WTC11 (cell line): ENCODE data around the gene SDHA. TPM values are rescaled to one million over a fixed set of nuclear protein-coding genes. Genes with fewer than 3 reads are reported as not detected.
"Not testable (repeated sequence)": the region's sequence is repeated elsewhere in the genome, so short reads cannot be mapped to it uniquely, and the experiment has no call there.

Experiments used
- ATAC-seq: fragments of 200-7000 bp; cut with Tn5 transposase; 2 replicates; pipeline ENCODE4 v1.10.0; 2021; ENCODE audit warnings: mild to moderate bottlenecking, moderate library complexity
- CTCF ChIA-PET: fragments of 300-600 bp; sonication (Branson Sonifier 250); formaldehyde crosslinking; loops from one replicate; lab custom pipeline; 2021; ENCODE audit warnings: antibody characterized with exemption; lab: Charles Lee
- POLR2A ChIA-PET: fragments of 350-600 bp; sonication (Branson Sonifier 250); formaldehyde crosslinking; loops from one replicate; lab custom pipeline; 2021; ENCODE audit warnings: antibody characterized with exemption; lab: Charles Lee
- DNase-seq: peaks from one replicate; pipeline ENCODE4 v3.0.0; 2021; ENCODE audit warnings: low spot score
- H3K27ac Mint-ChIP-seq: 2 replicates; pipeline ENCODE4 v1.8.0; 2021; ENCODE audit warnings: mixed read lengths
- H3K27me3 Mint-ChIP-seq: 2 replicates; pipeline ENCODE4 v1.8.0; 2021; ENCODE audit warnings: low read depth, mild to moderate bottlenecking, moderate library complexity, mixed read lengths
- H3K36me3 Mint-ChIP-seq: 2 replicates; pipeline ENCODE4 v1.8.0; 2021; ENCODE audit warnings: mixed read lengths
- H3K4me1 Mint-ChIP-seq: 2 replicates; pipeline ENCODE4 v1.8.0; 2022; ENCODE audit warnings: mixed read lengths
- H3K4me3 Mint-ChIP-seq: 2 replicates; pipeline ENCODE4 v1.8.0; 2021; ENCODE audit warnings: mild to moderate bottlenecking, moderate library complexity, mixed read lengths
- H3K9me3 Mint-ChIP-seq: 2 replicates; pipeline ENCODE4 v1.8.0; 2021; ENCODE audit warnings: mixed read lengths
- E2F4 ChIP-seq: sonication (generic); formaldehyde crosslinking; IDR thresholded peaks from 2 replicates; pipeline ENCODE4 v1.8.1; 2022; ENCODE audit warnings: low read depth, mild to moderate bottlenecking, moderate library complexity, missing genetic modification reagents, borderline replicate concordance
- EMX1 ChIP-seq: fragments of 250-450 bp; sonication (Bioruptor Pico); IDR thresholded peaks from 2 replicates; pipeline ENCODE4 v1.8.0; 2021; ENCODE audit warnings: mild to moderate bottlenecking
- KAT7 ChIP-seq: sonication (generic); formaldehyde crosslinking; IDR thresholded peaks from 2 replicates; pipeline ENCODE4 v1.8.1; 2023; ENCODE audit warnings: missing genetic modification reagents, mild to moderate bottlenecking, borderline replicate concordance
- NR2C2 ChIP-seq: sonication (generic); formaldehyde crosslinking; IDR thresholded peaks from 2 replicates; pipeline ENCODE4 v1.8.0; 2022; ENCODE audit warnings: mild to moderate bottlenecking, missing genetic modification reagents
- TCF7 ChIP-seq: sonication (generic); formaldehyde crosslinking; IDR thresholded peaks from 2 replicates; pipeline ENCODE4 v1.8.0; 2022; ENCODE audit warnings: mild to moderate bottlenecking, low read depth, missing genetic modification reagents, moderate library complexity
- total RNA-seq: library from RNA; stranded (reverse); gene quantifications from 3 replicates; pipeline ENCODE4 v1.2.3, GENCODE V29; 2021
- TF ChIP-seq, protein P1 (sequence below): sonication (generic); formaldehyde crosslinking; IDR thresholded peaks from 2 replicates; pipeline ENCODE4 v1.8.0; 2023; ENCODE audit warnings: missing genetic modification reagents, mild to moderate bottlenecking, borderline replicate concordance
- TF ChIP-seq, protein P2 (sequence below): fragments of 250-450 bp; sonication (Bioruptor Pico); IDR thresholded peaks from 2 replicates; pipeline ENCODE4 v1.9.0; 2021; ENCODE audit warnings: mild to moderate bottlenecking, borderline replicate concordance

Gene SDHA
- total RNA-seq, 1 experiment from 2014 or later: 145 TPM

DNA sequence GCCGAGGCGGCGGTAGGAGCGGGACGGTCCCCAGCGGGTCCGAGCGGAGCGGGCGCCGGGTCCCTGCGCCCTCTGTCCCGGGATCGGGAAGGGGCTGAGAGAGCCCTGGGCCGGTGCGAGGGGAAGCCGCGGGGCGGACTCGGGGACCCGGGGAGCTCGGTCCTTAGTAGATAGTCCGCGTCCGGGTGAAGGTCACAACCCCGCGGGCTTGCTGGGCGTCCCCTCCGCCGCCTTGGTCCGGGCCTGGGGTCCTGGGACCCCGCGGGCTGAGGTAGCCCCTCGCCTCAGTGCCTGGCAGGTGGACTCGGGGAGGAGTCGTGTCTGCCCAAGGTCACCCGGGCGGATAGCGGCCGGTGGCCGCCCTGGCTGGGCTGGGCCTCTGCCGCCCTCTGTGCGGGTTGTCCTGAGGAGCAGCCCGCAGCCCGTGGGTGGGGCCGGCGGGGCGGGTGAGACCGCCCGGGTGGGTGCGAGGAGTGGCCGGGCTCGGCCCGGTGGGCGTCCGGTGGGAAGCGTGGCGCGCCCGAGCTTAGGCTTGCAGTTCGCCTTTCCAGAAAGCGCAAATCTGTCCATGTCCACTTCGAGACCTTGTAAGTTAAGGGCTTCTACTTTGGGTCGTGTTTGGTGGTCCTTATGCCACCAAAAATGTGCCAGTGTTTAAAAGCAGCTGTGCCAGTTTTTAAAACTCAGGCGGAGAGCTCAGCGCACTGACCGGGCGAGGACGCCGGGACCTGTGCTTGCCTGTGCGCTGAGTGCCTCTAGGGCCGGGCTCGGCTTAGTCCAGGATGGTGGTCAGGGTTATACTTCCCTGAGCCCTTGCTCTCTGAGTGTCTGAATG, 554 bp downstream of the SDHA start (continued):
- TF ChIP-seq, protein P1, sequence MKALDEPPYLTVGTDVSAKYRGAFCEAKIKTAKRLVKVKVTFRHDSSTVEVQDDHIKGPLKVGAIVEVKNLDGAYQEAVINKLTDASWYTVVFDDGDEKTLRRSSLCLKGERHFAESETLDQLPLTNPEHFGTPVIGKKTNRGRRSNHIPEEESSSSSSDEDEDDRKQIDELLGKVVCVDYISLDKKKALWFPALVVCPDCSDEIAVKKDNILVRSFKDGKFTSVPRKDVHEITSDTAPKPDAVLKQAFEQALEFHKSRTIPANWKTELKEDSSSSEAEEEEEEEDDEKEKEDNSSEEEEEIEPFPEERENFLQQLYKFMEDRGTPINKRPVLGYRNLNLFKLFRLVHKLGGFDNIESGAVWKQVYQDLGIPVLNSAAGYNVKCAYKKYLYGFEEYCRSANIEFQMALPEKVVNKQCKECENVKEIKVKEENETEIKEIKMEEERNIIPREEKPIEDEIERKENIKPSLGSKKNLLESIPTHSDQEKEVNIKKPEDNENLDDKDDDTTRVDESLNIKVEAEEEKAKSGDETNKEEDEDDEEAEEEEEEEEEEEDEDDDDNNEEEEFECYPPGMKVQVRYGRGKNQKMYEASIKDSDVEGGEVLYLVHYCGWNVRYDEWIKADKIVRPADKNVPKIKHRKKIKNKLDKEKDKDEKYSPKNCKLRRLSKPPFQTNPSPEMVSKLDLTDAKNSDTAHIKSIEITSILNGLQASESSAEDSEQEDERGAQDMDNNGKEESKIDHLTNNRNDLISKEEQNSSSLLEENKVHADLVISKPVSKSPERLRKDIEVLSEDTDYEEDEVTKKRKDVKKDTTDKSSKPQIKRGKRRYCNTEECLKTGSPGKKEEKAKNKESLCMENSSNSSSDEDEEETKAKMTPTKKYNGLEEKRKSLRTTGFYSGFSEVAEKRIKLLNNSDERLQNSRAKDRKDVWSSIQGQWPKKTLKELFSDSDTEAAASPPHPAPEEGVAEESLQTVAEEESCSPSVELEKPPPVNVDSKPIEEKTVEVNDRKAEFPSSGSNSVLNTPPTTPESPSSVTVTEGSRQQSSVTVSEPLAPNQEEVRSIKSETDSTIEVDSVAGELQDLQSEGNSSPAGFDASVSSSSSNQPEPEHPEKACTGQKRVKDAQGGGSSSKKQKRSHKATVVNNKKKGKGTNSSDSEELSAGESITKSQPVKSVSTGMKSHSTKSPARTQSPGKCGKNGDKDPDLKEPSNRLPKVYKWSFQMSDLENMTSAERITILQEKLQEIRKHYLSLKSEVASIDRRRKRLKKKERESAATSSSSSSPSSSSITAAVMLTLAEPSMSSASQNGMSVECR (CRISPR knock-in tag): 0 out of 2 replicates have a peak, but pooled peaks have one; percentile 40

DNA sequence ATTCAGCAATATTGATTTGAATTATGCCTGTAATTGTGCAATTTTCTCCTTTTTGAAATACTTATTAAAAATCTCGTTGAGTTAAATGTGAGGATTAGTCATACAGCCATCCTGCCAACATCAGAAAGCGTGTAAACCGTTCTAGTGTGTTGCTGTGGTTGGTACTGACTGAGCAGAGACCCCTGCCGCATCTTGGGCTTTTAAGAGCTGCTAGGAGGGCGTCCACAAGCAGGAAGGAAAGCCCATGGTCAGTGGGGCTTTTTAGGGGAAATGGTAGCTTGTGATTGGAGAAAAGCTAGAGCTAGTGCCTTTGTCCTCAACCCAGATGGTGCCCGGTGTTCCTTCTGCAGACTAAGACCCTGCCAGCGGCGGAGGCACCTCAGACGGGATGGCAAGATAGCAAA, 1.3 kb downstream of the SDHA start:
- ATAC-seq (peak; percentile 4), DNase-seq (no peak)
- Mint-ChIP-seq H3K36me3 (peaks cover 18% of the 10 kb centered on the region), H3K4me3 (peak overlapping the region; percentile 93), H3K4me1 (peaks cover 36% of the 10 kb centered on the region), H3K27me3 (no peaks in the 10 kb centered on the region), H3K9me3 (no peaks in the 10 kb centered on the region), H3K27ac (no peak overlapping the region)
- ChIA-PET CTCF (interaction anchor here (1.2 to 3.1 kb wide), 9 partner anchors 24 to 166 kb away, joined by 3 to 47 read pairs (median 4); partner anchors contain the start of genes AHRR and PDCD6), POLR2A (interaction anchor here (0.6 to 1.9 kb wide), 3 partner anchors 31 to 60 kb away, joined by 3 to 5 read pairs (median 5); partner anchors contain the start of gene PDCD6)
- TF ChIP-seq, protein P1 (CRISPR knock-in tag): no peak

DNA sequence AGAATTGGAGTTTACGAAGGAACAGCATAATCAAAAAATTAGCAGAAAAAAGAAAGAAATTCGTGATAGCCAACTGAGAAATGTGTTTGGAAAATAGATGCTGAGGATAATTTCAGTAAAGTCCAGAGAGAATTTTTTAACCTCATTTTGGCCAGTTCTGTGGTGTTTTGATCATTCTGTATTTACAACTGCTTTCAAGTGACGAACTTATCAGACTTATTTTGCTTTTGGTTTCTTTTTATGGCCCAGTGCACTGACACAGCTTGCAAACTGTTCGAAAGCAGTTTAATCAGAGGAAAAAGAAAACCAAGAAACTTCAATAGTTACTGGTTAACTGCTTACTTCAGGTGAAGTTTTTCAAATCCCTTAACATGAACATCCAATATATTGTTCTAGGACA, 1.9 kb downstream of the SDHA start:
- no peak for TF ChIP-seq EMX1 (CRISPR knock-in tag)
- POLR2A ChIA-PET: interaction anchor here (0.7 kb wide), 1 partner anchor 51 kb away, joined by 3 read pairs; the partner anchor contains the start of gene PDCD6
- H3K4me3 Mint-ChIP-seq: peak overlapping the region; percentile 93
- no peaks in the 10 kb centered on the region for H3K27me3 Mint-ChIP-seq
- ATAC-seq (no peak), DNase-seq (no peak)
- CTCF ChIA-PET: interaction anchor here (1.2 to 3.1 kb wide), 4 partner anchors 25 to 166 kb away, joined by 4 to 47 read pairs (median 4); no protein-coding TSS in a partner anchor
- no peak overlapping the region for H3K27ac Mint-ChIP-seq
- H3K4me1 Mint-ChIP-seq: peaks cover 36% of the 10 kb centered on the region
- peaks cover 21% of the 10 kb centered on the region for H3K36me3 Mint-ChIP-seq
- H3K9me3 Mint-ChIP-seq: no peaks in the 10 kb centered on the region

GRCh38 chr5:222951-223715, 5.0 kb downstream of the SDHA start:
- POLR2A ChIA-PET, H3K27ac Mint-ChIP-seq: not testable (repeated sequence)

GRCh38 chr5:223791-224190, 5.7 kb downstream of the SDHA start:
- ATAC-seq (no peak), DNase-seq (no peak)
- Mint-ChIP-seq H3K4me1 (peaks cover 29% of the 10 kb centered on the region), H3K36me3 (peaks cover 45% of the 10 kb centered on the region), H3K4me3 (no peak overlapping the region), H3K27ac (no peak overlapping the region), H3K27me3 (no peaks in the 10 kb centered on the region), H3K9me3 (no peaks in the 10 kb centered on the region)
- ChIA-PET CTCF (no interaction called here), POLR2A (no interaction called here)
- TF ChIP-seq NR2C2 (CRISPR knock-in tag): no peak
- TF ChIP-seq TCF7 (CRISPR knock-in tag): no peak
- TF ChIP-seq E2F4 (CRISPR knock-in tag): no peak
- TF ChIP-seq, protein P2, sequence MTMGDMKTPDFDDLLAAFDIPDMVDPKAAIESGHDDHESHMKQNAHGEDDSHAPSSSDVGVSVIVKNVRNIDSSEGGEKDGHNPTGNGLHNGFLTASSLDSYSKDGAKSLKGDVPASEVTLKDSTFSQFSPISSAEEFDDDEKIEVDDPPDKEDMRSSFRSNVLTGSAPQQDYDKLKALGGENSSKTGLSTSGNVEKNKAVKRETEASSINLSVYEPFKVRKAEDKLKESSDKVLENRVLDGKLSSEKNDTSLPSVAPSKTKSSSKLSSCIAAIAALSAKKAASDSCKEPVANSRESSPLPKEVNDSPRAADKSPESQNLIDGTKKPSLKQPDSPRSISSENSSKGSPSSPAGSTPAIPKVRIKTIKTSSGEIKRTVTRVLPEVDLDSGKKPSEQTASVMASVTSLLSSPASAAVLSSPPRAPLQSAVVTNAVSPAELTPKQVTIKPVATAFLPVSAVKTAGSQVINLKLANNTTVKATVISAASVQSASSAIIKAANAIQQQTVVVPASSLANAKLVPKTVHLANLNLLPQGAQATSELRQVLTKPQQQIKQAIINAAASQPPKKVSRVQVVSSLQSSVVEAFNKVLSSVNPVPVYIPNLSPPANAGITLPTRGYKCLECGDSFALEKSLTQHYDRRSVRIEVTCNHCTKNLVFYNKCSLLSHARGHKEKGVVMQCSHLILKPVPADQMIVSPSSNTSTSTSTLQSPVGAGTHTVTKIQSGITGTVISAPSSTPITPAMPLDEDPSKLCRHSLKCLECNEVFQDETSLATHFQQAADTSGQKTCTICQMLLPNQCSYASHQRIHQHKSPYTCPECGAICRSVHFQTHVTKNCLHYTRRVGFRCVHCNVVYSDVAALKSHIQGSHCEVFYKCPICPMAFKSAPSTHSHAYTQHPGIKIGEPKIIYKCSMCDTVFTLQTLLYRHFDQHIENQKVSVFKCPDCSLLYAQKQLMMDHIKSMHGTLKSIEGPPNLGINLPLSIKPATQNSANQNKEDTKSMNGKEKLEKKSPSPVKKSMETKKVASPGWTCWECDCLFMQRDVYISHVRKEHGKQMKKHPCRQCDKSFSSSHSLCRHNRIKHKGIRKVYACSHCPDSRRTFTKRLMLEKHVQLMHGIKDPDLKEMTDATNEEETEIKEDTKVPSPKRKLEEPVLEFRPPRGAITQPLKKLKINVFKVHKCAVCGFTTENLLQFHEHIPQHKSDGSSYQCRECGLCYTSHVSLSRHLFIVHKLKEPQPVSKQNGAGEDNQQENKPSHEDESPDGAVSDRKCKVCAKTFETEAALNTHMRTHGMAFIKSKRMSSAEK (CRISPR knock-in tag): no peak
- TF ChIP-seq KAT7: no peak

More at GRCh38 chr5:222951-223715, 5.0 kb downstream of the SDHA start:
- H3K4me3 Mint-ChIP-seq, H3K9me3 Mint-ChIP-seq, H3K27me3 Mint-ChIP-seq, CTCF ChIA-PET, DNase-seq, ATAC-seq: not testable (repeated sequence)
- peaks cover 29% of the 10 kb centered on the region for H3K4me1 Mint-ChIP-seq
- peaks cover 41% of the 10 kb centered on the region for H3K36me3 Mint-ChIP-seq
